WTC11 (cell line): Measurements from ENCODE around the gene KIAA1755.

Experiments
- JUN ChIP-seq: sonication (generic); formaldehyde crosslinking; IDR thresholded peaks from 2 replicates; pipeline ENCODE4 v1.8.0; 2023; ENCODE audit warnings: mild to moderate bottlenecking, missing genetic modification reagents
- KAT7 ChIP-seq: sonication (generic); formaldehyde crosslinking; IDR thresholded peaks from 2 replicates; pipeline ENCODE4 v1.8.1; 2023; ENCODE audit warnings: missing genetic modification reagents, mild to moderate bottlenecking, borderline replicate concordance
- MXD4 ChIP-seq: fragments of 250-450 bp; sonication (Bioruptor Pico); IDR thresholded peaks from 2 replicates; pipeline ENCODE4 v1.8.0; 2021; ENCODE audit warnings: mild to moderate bottlenecking, moderate library complexity, borderline replicate concordance
- NFYB ChIP-seq: sonication (generic); formaldehyde crosslinking; conservative IDR thresholded peaks from 2 replicates; pipeline ENCODE4 v1.8.0; 2022; ENCODE audit warnings: low read depth, missing genetic modification reagents
- TCF7 ChIP-seq: sonication (generic); formaldehyde crosslinking; IDR thresholded peaks from 2 replicates; pipeline ENCODE4 v1.8.0; 2022; ENCODE audit warnings: mild to moderate bottlenecking, low read depth, missing genetic modification reagents, moderate library complexity
- TEAD4 ChIP-seq: sonication (generic); formaldehyde crosslinking; IDR thresholded peaks from 2 replicates; pipeline ENCODE4 v1.8.0; 2022; ENCODE audit warnings: mild to moderate bottlenecking, missing genetic modification reagents
- ZBTB21 ChIP-seq: sonication (generic); formaldehyde crosslinking; IDR thresholded peaks from 2 replicates; pipeline ENCODE4 v1.8.1; 2023; ENCODE audit warnings: mild to moderate bottlenecking, missing genetic modification reagents, borderline replicate concordance
- ZNF219 ChIP-seq: sonication (generic); formaldehyde crosslinking; IDR thresholded peaks from 2 replicates; pipeline ENCODE4 v1.8.0; 2023; ENCODE audit warnings: missing genetic modification reagents, mild to moderate bottlenecking, borderline replicate concordance
- ZNF317 ChIP-seq: sonication (generic); formaldehyde crosslinking; IDR thresholded peaks from 2 replicates; pipeline ENCODE4 v1.8.1; 2023; ENCODE audit warnings: low read depth, mild to moderate bottlenecking, moderate library complexity, missing genetic modification reagents, borderline replicate concordance
- TF ChIP-seq, protein P1 (sequence below): fragments of 200-600 bp; IDR thresholded peaks from 2 replicates; pipeline ENCODE4 v1.8.0; 2022; ENCODE audit warnings: antibody characterized with exemption
- TF ChIP-seq, protein P2 (sequence below): sonication (generic); formaldehyde crosslinking; IDR thresholded peaks from 2 replicates; pipeline ENCODE4 v1.8.0; 2022; ENCODE audit warnings: mild to moderate bottlenecking, missing genetic modification reagents
- TF ChIP-seq, protein P3 (sequence below): sonication (generic); formaldehyde crosslinking; IDR thresholded peaks from 2 replicates; pipeline ENCODE4 v1.8.0; 2022; ENCODE audit warnings: mild to moderate bottlenecking, missing genetic modification reagents
- TF ChIP-seq, protein P4 (sequence below): sonication (generic); formaldehyde crosslinking; IDR thresholded peaks from 2 replicates; pipeline ENCODE4 v1.8.1; 2023; ENCODE audit warnings: mild to moderate bottlenecking, missing genetic modification reagents, moderate library complexity

DNA sequence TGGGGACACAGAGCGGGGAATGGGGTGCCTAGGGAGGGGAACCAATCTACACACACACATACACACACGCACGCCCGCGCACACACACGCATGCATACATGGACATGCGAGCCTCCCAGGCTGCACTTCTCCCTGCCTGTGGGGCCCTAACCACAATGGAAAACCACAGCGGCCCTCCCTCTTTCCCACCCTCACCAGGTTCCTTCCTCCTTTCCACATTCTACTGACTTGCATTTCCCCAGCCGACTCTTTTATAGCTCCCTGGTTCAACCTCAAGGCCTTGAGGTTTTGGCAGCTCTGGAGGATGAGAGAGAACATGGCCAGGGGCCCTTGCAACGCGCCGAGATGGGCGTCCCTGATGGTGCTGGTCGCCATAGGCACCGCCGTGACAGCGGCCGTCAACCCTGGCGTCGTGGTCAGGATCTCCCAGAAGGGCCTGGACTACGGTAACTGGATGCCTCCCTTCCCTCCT, 43.4 kb upstream of the KIAA1755 start, which contains the start of gene BPI:
- TF ChIP-seq, protein P1, sequence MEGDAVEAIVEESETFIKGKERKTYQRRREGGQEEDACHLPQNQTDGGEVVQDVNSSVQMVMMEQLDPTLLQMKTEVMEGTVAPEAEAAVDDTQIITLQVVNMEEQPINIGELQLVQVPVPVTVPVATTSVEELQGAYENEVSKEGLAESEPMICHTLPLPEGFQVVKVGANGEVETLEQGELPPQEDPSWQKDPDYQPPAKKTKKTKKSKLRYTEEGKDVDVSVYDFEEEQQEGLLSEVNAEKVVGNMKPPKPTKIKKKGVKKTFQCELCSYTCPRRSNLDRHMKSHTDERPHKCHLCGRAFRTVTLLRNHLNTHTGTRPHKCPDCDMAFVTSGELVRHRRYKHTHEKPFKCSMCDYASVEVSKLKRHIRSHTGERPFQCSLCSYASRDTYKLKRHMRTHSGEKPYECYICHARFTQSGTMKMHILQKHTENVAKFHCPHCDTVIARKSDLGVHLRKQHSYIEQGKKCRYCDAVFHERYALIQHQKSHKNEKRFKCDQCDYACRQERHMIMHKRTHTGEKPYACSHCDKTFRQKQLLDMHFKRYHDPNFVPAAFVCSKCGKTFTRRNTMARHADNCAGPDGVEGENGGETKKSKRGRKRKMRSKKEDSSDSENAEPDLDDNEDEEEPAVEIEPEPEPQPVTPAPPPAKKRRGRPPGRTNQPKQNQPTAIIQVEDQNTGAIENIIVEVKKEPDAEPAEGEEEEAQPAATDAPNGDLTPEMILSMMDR = no peak
- TF ChIP-seq, protein P2, sequence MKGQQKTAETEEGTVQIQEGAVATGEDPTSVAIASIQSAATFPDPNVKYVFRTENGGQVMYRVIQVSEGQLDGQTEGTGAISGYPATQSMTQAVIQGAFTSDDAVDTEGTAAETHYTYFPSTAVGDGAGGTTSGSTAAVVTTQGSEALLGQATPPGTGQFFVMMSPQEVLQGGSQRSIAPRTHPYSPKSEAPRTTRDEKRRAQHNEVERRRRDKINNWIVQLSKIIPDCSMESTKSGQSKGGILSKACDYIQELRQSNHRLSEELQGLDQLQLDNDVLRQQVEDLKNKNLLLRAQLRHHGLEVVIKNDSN (CRISPR knock-in tag) = no peak
- no peak for TF ChIP-seq JUN (CRISPR knock-in tag)
- TF ChIP-seq ZNF219 (CRISPR knock-in tag) = no peak
- TF ChIP-seq KAT7 = no peak
- TF ChIP-seq ZNF317 (CRISPR knock-in tag) = no peak
- TF ChIP-seq, protein P3, sequence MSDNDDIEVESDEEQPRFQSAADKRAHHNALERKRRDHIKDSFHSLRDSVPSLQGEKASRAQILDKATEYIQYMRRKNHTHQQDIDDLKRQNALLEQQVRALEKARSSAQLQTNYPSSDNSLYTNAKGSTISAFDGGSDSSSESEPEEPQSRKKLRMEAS = no peak
- no peak for TF ChIP-seq NFYB
- TF ChIP-seq MXD4 (CRISPR knock-in tag) = no peak
- TF ChIP-seq TCF7 (CRISPR knock-in tag) = no peak
- TF ChIP-seq, protein P4, sequence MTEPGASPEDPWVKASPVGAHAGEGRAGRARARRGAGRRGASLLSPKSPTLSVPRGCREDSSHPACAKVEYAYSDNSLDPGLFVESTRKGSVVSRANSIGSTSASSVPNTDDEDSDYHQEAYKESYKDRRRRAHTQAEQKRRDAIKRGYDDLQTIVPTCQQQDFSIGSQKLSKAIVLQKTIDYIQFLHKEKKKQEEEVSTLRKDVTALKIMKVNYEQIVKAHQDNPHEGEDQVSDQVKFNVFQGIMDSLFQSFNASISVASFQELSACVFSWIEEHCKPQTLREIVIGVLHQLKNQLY (CRISPR knock-in tag) = no peak
- TF ChIP-seq ZBTB21 (CRISPR knock-in tag) = no peak
- no peak for TF ChIP-seq TEAD4 (CRISPR knock-in tag)
